ENCODE results near the gene LHFPL2.

GRCh38 chr5:78486218-78486617 is 162.4 kb downstream of the LHFPL2 start:
- TF ChIP-seq CTCF (IDR thresholded peaks at IDR 0.05) = no peak
- no peak for TF ChIP-seq POLR2A (IDR thresholded peaks at IDR 0.05)

Measured in body of pancreas (tissue), 4 donors.